Stomach smooth muscle (tissue), 2 donors: Measurements from ENCODE around the gene OR2J3.
"Not testable (repeated sequence)": the region's sequence is repeated elsewhere in the genome, so short reads cannot be mapped to it uniquely, and the experiment has no call there.

Source experiments
- H3K27ac ChIP-seq: one replicate; pipeline ENCODE4 v1.7.0; 2013; ENCODE audit warnings: mild to moderate bottlenecking, low read length, inconsistent platforms
- H3K27me3 ChIP-seq, 2 donors: one replicate each; pipeline ENCODE4 v1.7.0; 2013; ENCODE audit warnings: low read length in 2 of 2; ENCODE audit not compliant: insufficient read depth in 2 of 2, control insufficient read depth in 1 of 2
- H3K36me3 ChIP-seq, 2 donors: one replicate each; pipeline ENCODE4 v1.7.0; 2013; ENCODE audit warnings: low read length in 2 of 2; ENCODE audit not compliant: control insufficient read depth in 2 of 2, insufficient read depth in 2 of 2
- H3K4me1 ChIP-seq: one replicate; pipeline ENCODE4 v1.7.0; 2013; ENCODE audit warnings: low read length; ENCODE audit not compliant: control insufficient read depth, insufficient read depth
- H3K4me3 ChIP-seq, 2 donors: one replicate each; pipeline ENCODE4 v1.7.0; 2013; ENCODE audit warnings: low read length in 2 of 2
- H3K9ac ChIP-seq, 2 donors: one replicate each; pipeline ENCODE4 v1.7.0; 2013; ENCODE audit warnings: low read length in 2 of 2, mild to moderate bottlenecking in 1 of 2
- H3K9me3 ChIP-seq, 2 donors: one replicate each; pipeline ENCODE4 v1.7.0; 2013; ENCODE audit warnings: low read length in 2 of 2; ENCODE audit not compliant: control insufficient read depth in 2 of 2
- donor health status: healthy.
- donor health status: Pancreatic carcinoma.

Gene OR2J3

DNA sequence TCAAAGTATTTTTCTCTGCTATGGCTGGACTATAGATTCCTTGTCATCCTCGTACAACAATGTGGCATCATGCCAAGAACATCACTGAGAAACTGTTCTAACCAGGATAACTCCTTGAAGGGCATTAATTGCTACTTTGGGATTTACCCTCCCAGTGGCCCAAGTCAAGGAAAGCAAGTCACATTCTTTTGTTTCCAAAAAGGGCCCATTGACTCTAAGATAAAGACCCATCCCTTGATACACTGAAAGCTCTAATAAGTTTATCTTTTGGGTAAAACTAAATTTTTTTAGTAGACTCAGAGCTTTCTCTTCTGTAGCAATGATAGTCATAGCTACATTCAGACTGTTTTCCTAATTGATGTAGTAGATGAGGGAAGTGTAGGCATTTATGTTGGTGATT is at the start of gene OR2J3:
OR2J3 (plus strand) TSS at position 301 of the 400 bp plus-strand sequence. CDS start 3,833 bp downstream, outside the sequence.
- H3K4me3 ChIP-seq, result no peak within 1 kb of the TSS
- H3K9ac ChIP-seq, result no peak within 1 kb of the TSS
- H3K27ac ChIP-seq, result no peak within 1 kb of the TSS
- no peaks in the 10 kb centered on the region for H3K9me3 ChIP-seq
- H3K27me3 ChIP-seq, result no peaks in the 10 kb centered on the region
- H3K4me1 ChIP-seq, result no peaks in the 10 kb centered on the region
- H3K36me3 ChIP-seq, result no peaks in the 10 kb centered on the region

- no peaks in the 10 kb centered on the region for H3K36me3 ChIP-seq
- H3K4me1 ChIP-seq, result no peaks in the 10 kb centered on the region
- H3K27ac ChIP-seq, result no peak overlapping the region
- H3K9ac ChIP-seq, result no peak overlapping the region
- H3K9me3 ChIP-seq, result no peaks in the 10 kb centered on the region
- H3K27me3 ChIP-seq, result no peaks in the 10 kb centered on the region
- no peak overlapping the region for H3K4me3 ChIP-seq
These were observed 35.8 kb upstream of the OR2J3 start for GRCh38 chr6:29071831-29072723.

GRCh38 chr6:29079203-29079602 is 28.7 kb upstream of the OR2J3 start:
- peaks cover 0 to 3% of the 10 kb centered on the region in 2 donors for H3K27me3 ChIP-seq
- no peak overlapping the region for H3K9ac ChIP-seq
- no peak overlapping the region for H3K4me3 ChIP-seq
- H3K36me3 ChIP-seq, result no peaks in the 10 kb centered on the region
- no peak overlapping the region for H3K27ac ChIP-seq
- H3K9me3 ChIP-seq, result no peaks in the 10 kb centered on the region
- H3K4me1 ChIP-seq, result no peaks in the 10 kb centered on the region

DNA sequence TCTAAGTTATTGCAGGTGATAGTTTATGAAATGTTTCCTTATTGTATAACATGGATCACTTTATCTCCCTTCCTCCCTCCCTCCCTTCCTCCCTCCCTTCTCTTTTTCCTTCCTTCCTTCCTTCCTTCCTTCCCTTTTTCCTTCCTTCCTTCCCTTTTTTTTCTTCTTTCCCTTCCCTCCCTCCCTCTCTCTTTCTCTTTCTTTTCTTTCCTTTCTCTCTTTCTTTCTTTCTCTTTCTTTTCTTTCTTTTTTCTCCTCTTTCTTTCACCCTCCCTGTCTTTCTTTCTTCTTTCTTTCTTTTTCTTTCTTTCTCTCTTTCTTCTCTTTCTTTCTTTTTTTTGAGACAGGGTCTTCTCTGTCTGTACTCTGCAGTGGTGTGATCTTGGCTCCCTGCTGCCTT is 26.5 kb upstream of the OR2J3 start:
- H3K9ac ChIP-seq, result no peak overlapping the region
- H3K27me3 ChIP-seq, result peaks cover 0 to 3% of the 10 kb centered on the region in 2 donors
- no peaks in the 10 kb centered on the region for H3K9me3 ChIP-seq
- no peaks in the 10 kb centered on the region for H3K4me1 ChIP-seq
- no peak overlapping the region for H3K27ac ChIP-seq
- H3K4me3 ChIP-seq, result no peak overlapping the region
- no peaks in the 10 kb centered on the region for H3K36me3 ChIP-seq

DNA sequence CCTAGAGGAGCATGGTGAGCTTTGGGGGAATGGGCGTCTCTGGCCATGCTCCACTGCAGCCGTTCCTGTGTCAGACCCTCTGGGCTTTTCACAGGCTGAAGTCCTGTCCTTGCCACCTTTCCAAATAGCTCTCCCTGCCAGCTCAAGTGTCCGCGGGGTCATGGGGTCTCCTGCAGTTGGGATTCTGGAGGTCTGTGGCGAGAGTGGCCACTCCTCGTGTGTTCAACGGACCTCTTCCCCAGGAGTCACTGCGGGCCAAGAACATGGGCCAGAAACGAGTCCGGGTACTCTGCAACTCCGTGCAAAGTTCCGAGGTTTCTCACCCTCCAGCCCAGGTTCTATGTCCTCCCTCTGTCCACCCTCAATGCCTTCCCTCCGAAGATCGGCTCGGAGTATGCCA is 25.4 kb upstream of the OR2J3 start:
- H3K9me3 ChIP-seq, result no peaks in the 10 kb centered on the region
- peaks cover 0 to 3% of the 10 kb centered on the region in 2 donors for H3K27me3 ChIP-seq
- no peak overlapping the region for H3K9ac ChIP-seq
- no peaks in the 10 kb centered on the region for H3K4me1 ChIP-seq
- no peak overlapping the region for H3K4me3 ChIP-seq
- H3K27ac ChIP-seq, result no peak overlapping the region
- no peaks in the 10 kb centered on the region for H3K36me3 ChIP-seq

- no peak within 1 kb of the TSS for H3K4me3 ChIP-seq
These were observed 20.6 kb upstream of the OR2J3 start, which contains the start of gene OR2B3 for GRCh38 chr6:29087213-29087612. Gene OR2B3, minus strand, starts transcription at chr6:29087313. Its CDS starts 65 bp downstream, at chr6:29087248.

DNA sequence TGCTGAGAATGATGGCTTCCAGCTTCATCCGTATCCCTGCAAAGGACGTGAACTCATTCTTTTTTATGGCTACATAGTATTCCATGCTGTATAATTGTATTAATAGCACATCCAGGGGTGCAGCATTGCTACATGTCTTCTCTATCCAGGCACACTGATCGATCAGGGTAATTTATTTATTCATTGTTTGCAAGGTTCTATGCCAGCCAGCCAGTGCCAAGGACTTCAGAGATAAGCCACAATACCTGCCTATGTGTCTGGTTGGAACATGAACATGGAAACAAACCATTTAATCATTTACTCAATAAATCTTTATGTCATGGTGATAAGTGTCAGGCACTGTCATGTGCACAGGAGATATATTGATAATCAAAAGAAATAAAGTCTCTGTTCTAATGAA is 14.9 kb upstream of the OR2J3 start:
- Histone ChIP-seq H3K9me3 (no peaks in the 10 kb centered on the region), H3K27me3 (no peaks in the 10 kb centered on the region)

More at GRCh38 chr6:29087213-29087612, 20.6 kb upstream of the OR2J3 start, which contains the start of gene OR2B3:
- H3K4me1 ChIP-seq, result no peaks in the 10 kb centered on the region
- H3K27ac ChIP-seq, result no peak within 1 kb of the TSS
- H3K36me3 ChIP-seq, result no peaks in the 10 kb centered on the region
- no peaks in the 10 kb centered on the region for H3K9me3 ChIP-seq
- H3K9ac ChIP-seq, result no peak within 1 kb of the TSS
- H3K27me3 ChIP-seq, result peaks cover 0 to 3% of the 10 kb centered on the region in 2 donors

DNA sequence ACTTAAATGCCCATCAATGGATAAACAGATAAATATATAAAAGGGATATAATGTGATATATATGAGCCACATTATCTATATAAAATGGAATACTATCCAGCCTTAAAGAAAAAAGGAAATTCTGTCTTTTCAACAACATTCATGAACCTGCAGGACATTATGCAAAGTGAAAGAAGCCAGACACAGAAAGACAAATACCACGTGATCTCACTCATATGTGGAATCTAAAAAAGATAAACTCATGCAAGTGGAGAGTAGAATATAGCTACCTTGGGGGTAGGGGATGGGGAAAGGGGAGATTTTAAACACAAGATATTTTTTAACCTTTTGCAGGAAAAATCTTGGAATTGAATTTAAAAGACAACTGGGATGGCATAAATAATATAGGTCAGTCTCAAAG is 10.1 kb upstream of the OR2J3 start:
- no peak overlapping the region for H3K9ac ChIP-seq
- H3K4me1 ChIP-seq, result no peaks in the 10 kb centered on the region
- H3K27ac ChIP-seq, result no peak overlapping the region
- H3K9me3 ChIP-seq, result no peaks in the 10 kb centered on the region
- no peaks in the 10 kb centered on the region for H3K27me3 ChIP-seq
- no peak overlapping the region for H3K4me3 ChIP-seq
- H3K36me3 ChIP-seq, result no peaks in the 10 kb centered on the region

More for the DNA sequence above, 14.9 kb upstream of the OR2J3 start:
- no peaks in the 10 kb centered on the region for H3K36me3 ChIP-seq
- H3K9ac ChIP-seq, result no peak overlapping the region
- H3K27ac ChIP-seq, result no peak overlapping the region
- H3K4me1 ChIP-seq, result no peaks in the 10 kb centered on the region
- H3K4me3 ChIP-seq, result no peak overlapping the region

GRCh38 chr6:29099190-29099589 is 8.7 kb upstream of the OR2J3 start, which contains the start of gene OR2J1:
Gene OR2J1, plus strand, starts transcription at chr6:29099490. Its CDS starts 1,453 bp downstream, at chr6:29100943.
- Histone ChIP-seq H3K4me1 (no peaks in the 10 kb centered on the region), H3K27ac (no peak within 1 kb of the TSS), H3K9ac (no peak within 1 kb of the TSS), H3K36me3 (no peaks in the 10 kb centered on the region), H3K27me3 (no peaks in the 10 kb centered on the region), H3K4me3 (no peak within 1 kb of the TSS), H3K9me3 (no peaks in the 10 kb centered on the region)

- Histone ChIP-seq H3K4me1 (no peaks in the 10 kb centered on the region), H3K36me3 (no peaks in the 10 kb centered on the region), H3K9ac (no peak overlapping the region), H3K4me3 (no peak overlapping the region), H3K27ac (no peak overlapping the region), H3K27me3 (no peaks in the 10 kb centered on the region), H3K9me3 (no peaks in the 10 kb centered on the region)
These were observed 4.3 kb downstream of the OR2J3 start for GRCh38 chr6:29112135-29112534.

DNA sequence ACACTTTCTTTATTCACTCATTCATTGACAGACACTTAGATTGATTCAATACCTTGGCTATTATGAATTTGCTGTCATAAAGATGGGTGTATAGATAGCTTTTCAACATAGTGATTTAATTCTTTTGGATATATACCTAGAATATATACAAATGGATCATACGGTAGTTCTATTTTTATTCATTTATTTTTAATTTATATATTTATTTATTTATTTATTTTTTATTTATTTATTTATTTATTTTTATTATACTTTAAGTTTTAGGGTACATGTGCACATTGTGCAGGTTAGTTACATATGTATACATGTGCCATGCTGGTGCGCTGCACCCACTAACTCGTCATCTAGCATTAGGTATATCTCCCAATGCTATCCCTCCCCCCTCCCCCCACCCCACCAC is 7.1 kb downstream of the OR2J3 start:
- H3K9ac ChIP-seq, H3K27me3 ChIP-seq, H3K4me3 ChIP-seq, H3K4me1 ChIP-seq, H3K27ac ChIP-seq, H3K36me3 ChIP-seq, H3K9me3 ChIP-seq: not testable (repeated sequence)
